ENCODE data around the gene CD44. TPM values are rescaled to one million over a fixed set of nuclear protein-coding genes. Genes with fewer than 3 reads are reported as not detected.

CD44 gene
- total and polyA plus RNA-seq, 10 donors, result 60.9 to 521 (median 317) TPM

GRCh38 chr11:35245786-35246185 lies 106.8 kb downstream of the CD44 start:
- no peaks in the 10 kb centered on the region for H3K27me3 ChIP-seq (replicated peaks in 1 of 7)
- no peaks in the 10 kb centered on the region for H3K9me3 ChIP-seq
- no peak for TF ChIP-seq POLR2A (IDR thresholded peaks at IDR 0.05)
- TF ChIP-seq CTCF (IDR thresholded peaks at IDR 0.05 in 8 of 11, conservative IDR thresholded peaks at IDR 0.05 in 3 of 11), result no peak
- no peak for TF ChIP-seq POLR2AphosphoS5 (IDR thresholded peaks at IDR 0.05)
- H3K36me3 ChIP-seq, result no peaks in the 10 kb centered on the region
- 54 to 83% (median 82%) methylated on average over 1 of the region's 1 CpG for WGBS, 5 donors
- no peak overlapping the region for H3K4me3 ChIP-seq
- H3K27ac ChIP-seq, result peak overlapping the region in 2 of 8 donors; percentile 70 to 82
- DNase-seq, result no peak
- peaks cover 0 to 11% (median 0%) of the 10 kb centered on the region in 6 donors for H3K4me1 ChIP-seq
- intact Hi-C loops (cut with DNase I; ENCODE audit: low total_unique reads), result no loop called here

- Histone ChIP-seq H3K27ac (peak overlapping the region in 5 of 8 donors; percentile 10 to 82 (median 64)), H3K36me3 (no peaks in the 10 kb centered on the region), H3K9me3 (no peaks in the 10 kb centered on the region), H3K4me1 (peaks cover 0 to 11% (median 0%) of the 10 kb centered on the region in 6 donors), H3K27me3 (replicated peaks in 1 of 7) (no peaks in the 10 kb centered on the region), H3K4me3 (no peak overlapping the region)
- intact Hi-C loops (cut with DNase I; ENCODE audit: low total_unique reads), result no loop called here
- TF ChIP-seq POLR2A (IDR thresholded peaks at IDR 0.05) (no peak), CTCF (IDR thresholded peaks at IDR 0.05 in 8 of 11, conservative IDR thresholded peaks at IDR 0.05 in 3 of 11) (no peak), POLR2AphosphoS5 (IDR thresholded peaks at IDR 0.05) (no peak)
- WGBS, 5 donors, result 37 to 86% (median 47%) methylated on average over 2 of the region's 2 CpGs
- no peak for DNase-seq
These were observed 107.8 kb downstream of the CD44 start for GRCh38 chr11:35246745-35247144.

GRCh38 chr11:35247428-35247827 lies 108.5 kb downstream of the CD44 start:
- H3K27me3 ChIP-seq (replicated peaks in 1 of 7), result no peaks in the 10 kb centered on the region
- no peaks in the 10 kb centered on the region for H3K9me3 ChIP-seq
- TF ChIP-seq POLR2AphosphoS5 (IDR thresholded peaks at IDR 0.05), result peak in 1 of 3 donors; percentile 83
- no peak for TF ChIP-seq POLR2A (IDR thresholded peaks at IDR 0.05)
- peak overlapping the region in 6 of 8 donors; percentile 3 to 82 (median 57) for H3K27ac ChIP-seq
- WGBS, 5 donors, result 65 to 84% (median 82%) methylated on average over 3 of the region's 3 CpGs
- DNase-seq, result peak; percentile 78
- intact Hi-C loops (cut with DNase I; ENCODE audit: low total_unique reads), result no loop called here
- H3K4me3 ChIP-seq, result no peak overlapping the region
- peaks cover 0 to 11% (median 0%) of the 10 kb centered on the region in 6 donors for H3K4me1 ChIP-seq
- no peaks in the 10 kb centered on the region for H3K36me3 ChIP-seq

- no peaks in the 10 kb centered on the region for H3K27me3 ChIP-seq (replicated peaks in 1 of 7)
- WGBS, 5 donors, result 58 to 70% (median 68%) methylated on average over 3 of the region's 3 CpGs
- H3K4me3 ChIP-seq, result no peak overlapping the region
- H3K36me3 ChIP-seq, result no peaks in the 10 kb centered on the region
- intact Hi-C loops (cut with DNase I; ENCODE audit: low total_unique reads), result no loop called here
- H3K27ac ChIP-seq, result peak overlapping the region in 6 of 8 donors; percentile 3 to 82 (median 57)
- no peaks in the 10 kb centered on the region for H3K9me3 ChIP-seq
- TF ChIP-seq CTCF (IDR thresholded peaks at IDR 0.05 in 8 of 11, conservative IDR thresholded peaks at IDR 0.05 in 3 of 11) (no peak), POLR2AphosphoS5 (IDR thresholded peaks at IDR 0.05) (no peak), POLR2A (IDR thresholded peaks at IDR 0.05) (no peak)
- peaks cover 0 to 11% (median 0%) of the 10 kb centered on the region in 6 donors for H3K4me1 ChIP-seq
- DNase-seq, result no peak
These were observed 108.9 kb downstream of the CD44 start for GRCh38 chr11:35247863-35248262.
